22Rv1 (cell line): ENCODE results near the gene SCN8A.

Source experiments
- ZFX ChIP-seq: fragments of 450-650 bp; IDR thresholded peaks from 2 replicates; pipeline ENCODE4 v1.6.1; 2017; ENCODE audit warnings: antibody characterized with exemption, borderline replicate concordance
- TF ChIP-seq, protein P1 (sequence below): fragments of 450-650 bp; IDR thresholded peaks from 2 replicates; pipeline ENCODE4 v1.5.1; 2017; ENCODE audit warnings: mild to moderate bottlenecking

DNA sequence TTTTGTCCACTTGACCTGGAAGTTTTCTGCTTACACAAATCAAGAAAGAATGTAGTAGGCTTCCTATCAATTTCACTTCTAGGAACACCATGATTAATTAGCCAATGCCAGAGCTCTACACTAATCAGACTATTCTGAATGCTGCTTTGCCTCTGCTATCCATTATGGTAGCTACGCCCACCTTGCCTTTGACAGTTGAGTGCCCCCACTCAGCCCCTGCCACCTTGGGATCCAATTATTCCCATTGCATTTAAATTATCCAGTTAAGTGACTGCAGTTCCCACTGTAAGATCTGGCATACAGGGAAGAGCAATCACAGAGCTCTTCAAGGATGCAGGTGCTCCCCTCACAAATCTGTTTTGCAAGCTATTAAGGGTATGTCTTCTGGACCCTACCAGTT lies 210.0 kb downstream of the SCN8A start:
- TF ChIP-seq, protein P1, sequence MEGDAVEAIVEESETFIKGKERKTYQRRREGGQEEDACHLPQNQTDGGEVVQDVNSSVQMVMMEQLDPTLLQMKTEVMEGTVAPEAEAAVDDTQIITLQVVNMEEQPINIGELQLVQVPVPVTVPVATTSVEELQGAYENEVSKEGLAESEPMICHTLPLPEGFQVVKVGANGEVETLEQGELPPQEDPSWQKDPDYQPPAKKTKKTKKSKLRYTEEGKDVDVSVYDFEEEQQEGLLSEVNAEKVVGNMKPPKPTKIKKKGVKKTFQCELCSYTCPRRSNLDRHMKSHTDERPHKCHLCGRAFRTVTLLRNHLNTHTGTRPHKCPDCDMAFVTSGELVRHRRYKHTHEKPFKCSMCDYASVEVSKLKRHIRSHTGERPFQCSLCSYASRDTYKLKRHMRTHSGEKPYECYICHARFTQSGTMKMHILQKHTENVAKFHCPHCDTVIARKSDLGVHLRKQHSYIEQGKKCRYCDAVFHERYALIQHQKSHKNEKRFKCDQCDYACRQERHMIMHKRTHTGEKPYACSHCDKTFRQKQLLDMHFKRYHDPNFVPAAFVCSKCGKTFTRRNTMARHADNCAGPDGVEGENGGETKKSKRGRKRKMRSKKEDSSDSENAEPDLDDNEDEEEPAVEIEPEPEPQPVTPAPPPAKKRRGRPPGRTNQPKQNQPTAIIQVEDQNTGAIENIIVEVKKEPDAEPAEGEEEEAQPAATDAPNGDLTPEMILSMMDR, result no peak
- TF ChIP-seq ZFX, result no peak
